ENCODE data around the gene ST8SIA6.
"Not testable (repeated sequence)": the region's sequence is repeated elsewhere in the genome, so short reads cannot be mapped to it uniquely, and the experiment has no call there.

The ST8SIA6 gene

DNA sequence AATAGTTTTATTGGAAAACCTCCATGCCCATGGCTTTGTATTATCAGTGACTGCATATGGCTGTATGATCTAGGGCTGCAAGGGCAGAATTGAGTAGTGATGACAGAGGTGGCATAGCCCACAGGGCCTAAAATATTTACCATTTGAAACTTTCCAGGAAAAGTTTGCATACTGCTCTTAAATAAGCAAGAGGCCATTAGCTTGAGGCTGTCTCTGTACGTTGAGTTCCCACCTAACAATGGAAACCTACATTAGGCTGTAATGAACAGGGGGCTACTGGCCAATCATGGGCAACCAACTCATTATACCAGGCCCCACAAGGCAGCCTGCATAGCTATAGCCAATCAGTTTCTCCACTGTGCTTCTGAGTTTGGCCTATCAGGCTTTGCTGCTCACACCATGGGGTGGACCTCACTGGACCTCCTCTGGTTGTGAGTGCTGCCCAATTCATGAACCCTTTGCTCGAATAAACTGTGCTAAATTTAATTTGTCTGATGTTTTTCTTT lies 673 bp upstream of the ST8SIA6 start:
- Histone ChIP-seq H3K9me3 (ENCODE audit: control insufficient read depth in 1 of 2, low read length in 2 of 2) (peaks cover 2 to 4% of the 10 kb centered on the region in 2 donors), H3K27ac (ENCODE audit: low read length) (no peak overlapping the region), H3K27me3 (ENCODE audit: low read depth, low read length) (no peaks in the 10 kb centered on the region), H3K4me1 (ENCODE audit: control insufficient read depth in 1 of 2, insufficient read depth in 2 of 2, low read length in 2 of 2) (peaks cover 0 to 14% of the 10 kb centered on the region in 2 donors), H3K4me3 (ENCODE audit: low read depth in 1 of 2, low read length in 2 of 2) (peak overlapping the region in 1 of 2 donors; percentile 62), H3K36me3 (ENCODE audit: control insufficient read depth in 1 of 2, insufficient read depth in 2 of 2, low read length in 2 of 2) (no peaks in the 10 kb centered on the region)

DNA sequence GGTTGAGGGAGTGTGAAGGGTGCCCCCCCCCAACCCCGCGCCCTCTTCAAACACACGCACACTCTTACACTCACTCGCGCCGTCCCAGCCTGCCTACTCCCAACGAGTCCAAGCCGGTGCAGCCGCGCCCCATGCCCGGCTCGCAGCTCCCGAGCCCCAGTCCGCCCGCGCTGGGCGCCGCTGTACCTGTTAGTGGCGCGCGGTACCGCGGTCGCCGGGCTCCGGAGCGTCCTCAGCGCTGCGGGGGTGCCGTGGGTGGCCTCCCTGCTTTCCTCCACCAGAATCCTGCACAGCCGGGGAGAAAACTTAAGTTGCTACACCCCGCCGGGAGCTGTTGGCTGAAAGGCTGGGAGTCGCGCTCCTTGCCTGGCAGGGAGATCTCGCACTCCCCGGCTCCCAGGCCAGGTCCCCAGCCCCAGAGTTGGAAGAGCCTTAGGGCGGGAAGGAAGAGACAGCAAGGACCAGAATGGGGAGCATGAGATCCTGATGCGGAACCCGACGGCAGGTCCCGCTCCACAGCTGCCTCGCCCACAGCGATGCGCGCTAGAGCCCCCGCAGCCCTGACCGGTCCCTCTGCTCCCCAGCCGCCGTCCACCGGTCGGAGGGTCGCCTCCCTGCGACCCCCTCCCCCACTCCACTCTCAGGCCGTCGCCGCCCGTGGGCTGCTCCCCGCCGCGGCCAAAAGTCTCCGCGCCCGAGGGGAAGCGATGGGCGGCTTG lies 863 bp downstream of the ST8SIA6 start:
- no peaks in the 10 kb centered on the region for H3K36me3 ChIP-seq (ENCODE audit: control insufficient read depth in 1 of 2, insufficient read depth in 2 of 2, low read length in 2 of 2)
- H3K27ac ChIP-seq (ENCODE audit: low read length): no peak overlapping the region
- peak overlapping the region in 1 of 2 donors; percentile 60 for H3K4me3 ChIP-seq (ENCODE audit: low read depth in 1 of 2, low read length in 2 of 2)
- no peaks in the 10 kb centered on the region for H3K27me3 ChIP-seq (ENCODE audit: low read depth, low read length)
- H3K4me1 ChIP-seq (ENCODE audit: control insufficient read depth in 1 of 2, insufficient read depth in 2 of 2, low read length in 2 of 2): peaks cover 0 to 14% of the 10 kb centered on the region in 2 donors
- peaks cover 10 to 13% of the 10 kb centered on the region in 2 donors for H3K9me3 ChIP-seq (ENCODE audit: control insufficient read depth in 1 of 2, low read length in 2 of 2)

DNA sequence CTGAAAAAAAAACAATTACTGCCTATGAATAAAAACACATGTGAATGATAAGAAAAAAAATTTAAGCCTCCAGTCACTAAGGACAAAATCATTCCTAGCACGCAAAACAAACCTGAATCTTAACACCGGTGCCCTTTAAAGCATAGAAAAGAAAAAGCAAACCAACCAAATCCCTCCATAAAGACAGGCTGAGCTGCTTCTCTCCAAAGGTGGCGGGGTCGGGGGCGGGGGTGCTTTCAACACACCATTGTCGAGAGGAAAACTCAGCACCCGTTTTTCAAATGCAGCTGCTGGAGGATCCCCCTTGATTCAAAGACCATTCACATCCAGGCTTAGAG lies 1.4 kb downstream of the ST8SIA6 start:
- Histone ChIP-seq H3K4me1 (ENCODE audit: control insufficient read depth in 1 of 2, insufficient read depth in 2 of 2, low read length in 2 of 2) (peaks cover 0 to 14% of the 10 kb centered on the region in 2 donors), H3K27ac (ENCODE audit: low read length) (no peak overlapping the region), H3K9me3 (ENCODE audit: control insufficient read depth in 1 of 2, low read length in 2 of 2) (peaks cover 10 to 18% of the 10 kb centered on the region in 2 donors), H3K27me3 (ENCODE audit: low read depth, low read length) (no peaks in the 10 kb centered on the region), H3K4me3 (ENCODE audit: low read depth in 1 of 2, low read length in 2 of 2) (peak overlapping the region in 1 of 2 donors; percentile 60), H3K36me3 (ENCODE audit: control insufficient read depth in 1 of 2, insufficient read depth in 2 of 2, low read length in 2 of 2) (no peaks in the 10 kb centered on the region)

DNA sequence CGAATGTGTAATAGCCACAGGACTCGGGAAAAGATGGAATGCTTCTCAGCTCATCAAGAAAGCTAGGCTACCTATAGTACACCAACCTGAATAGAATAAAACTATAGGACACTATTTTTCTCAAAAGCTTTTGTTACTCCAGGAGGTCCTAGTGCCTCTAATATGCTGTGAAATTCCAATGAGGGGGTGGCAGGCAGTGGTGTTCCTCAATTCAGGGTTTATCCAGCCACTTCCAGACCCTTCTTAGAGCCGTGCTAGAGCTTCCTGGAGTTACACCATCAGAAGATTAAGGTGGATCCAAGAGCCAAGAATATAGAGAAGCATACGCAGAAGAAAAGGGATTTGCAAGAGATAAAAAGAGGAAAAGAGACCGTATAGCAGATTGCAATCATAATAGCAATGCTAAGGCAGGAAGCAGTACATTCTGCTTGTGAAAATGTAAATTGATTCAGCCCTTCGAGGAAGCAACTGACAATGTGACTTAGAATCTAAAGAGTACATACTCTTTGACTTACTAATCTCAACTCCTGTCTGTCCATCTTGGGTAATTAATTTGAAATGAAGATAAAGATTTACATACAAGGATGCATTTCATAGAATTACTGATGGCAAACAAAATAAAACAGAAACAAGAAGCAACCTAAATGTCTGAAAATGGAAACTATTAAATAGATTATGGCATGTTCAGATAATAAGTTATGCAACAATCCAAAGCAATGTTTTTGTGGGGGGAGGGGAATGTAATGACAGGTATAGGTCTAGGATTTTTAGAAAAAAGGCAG lies 2.1 kb downstream of the ST8SIA6 start:
- Histone ChIP-seq H3K27ac (ENCODE audit: low read length) (no peak overlapping the region), H3K4me3 (ENCODE audit: low read depth in 1 of 2, low read length in 2 of 2) (no peak overlapping the region), H3K27me3 (ENCODE audit: low read depth, low read length) (no peaks in the 10 kb centered on the region), H3K4me1 (ENCODE audit: control insufficient read depth in 1 of 2, insufficient read depth in 2 of 2, low read length in 2 of 2) (peaks cover 0 to 14% of the 10 kb centered on the region in 2 donors), H3K9me3 (ENCODE audit: control insufficient read depth in 1 of 2, low read length in 2 of 2) (peaks cover 10 to 18% of the 10 kb centered on the region in 2 donors), H3K36me3 (ENCODE audit: control insufficient read depth in 1 of 2, insufficient read depth in 2 of 2, low read length in 2 of 2) (no peaks in the 10 kb centered on the region)

DNA sequence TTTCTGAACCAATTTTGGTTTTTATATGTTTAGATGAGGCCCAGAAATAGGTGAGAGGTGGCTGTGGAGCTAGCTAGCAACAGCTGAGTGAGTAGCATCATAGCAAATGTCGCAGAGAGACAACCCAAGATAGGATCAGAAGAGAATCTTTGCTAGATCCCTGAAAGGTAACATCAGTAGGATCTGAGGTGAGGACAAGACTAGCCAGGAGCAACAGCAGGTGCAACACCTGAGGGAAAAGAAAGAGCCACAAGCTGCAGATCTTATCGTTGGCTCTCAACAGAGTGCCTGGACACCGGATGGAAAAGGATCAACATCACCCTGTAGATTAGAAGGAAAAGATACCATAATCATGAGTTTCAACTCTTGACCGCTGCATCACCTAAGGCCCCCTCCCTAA lies 4.4 kb downstream of the ST8SIA6 start:
- Histone ChIP-seq H3K4me3 (ENCODE audit: low read depth in 1 of 2, low read length in 2 of 2) (no peak overlapping the region), H3K27ac (ENCODE audit: low read length) (no peak overlapping the region), H3K36me3 (ENCODE audit: control insufficient read depth in 1 of 2, insufficient read depth in 2 of 2, low read length in 2 of 2) (no peaks in the 10 kb centered on the region), H3K4me1 (ENCODE audit: control insufficient read depth in 1 of 2, insufficient read depth in 2 of 2, low read length in 2 of 2) (peaks cover 0 to 14% of the 10 kb centered on the region in 2 donors), H3K9me3 (ENCODE audit: control insufficient read depth in 1 of 2, low read length in 2 of 2) (peaks cover 10 to 18% of the 10 kb centered on the region in 2 donors), H3K27me3 (ENCODE audit: low read depth, low read length) (no peaks in the 10 kb centered on the region)

DNA sequence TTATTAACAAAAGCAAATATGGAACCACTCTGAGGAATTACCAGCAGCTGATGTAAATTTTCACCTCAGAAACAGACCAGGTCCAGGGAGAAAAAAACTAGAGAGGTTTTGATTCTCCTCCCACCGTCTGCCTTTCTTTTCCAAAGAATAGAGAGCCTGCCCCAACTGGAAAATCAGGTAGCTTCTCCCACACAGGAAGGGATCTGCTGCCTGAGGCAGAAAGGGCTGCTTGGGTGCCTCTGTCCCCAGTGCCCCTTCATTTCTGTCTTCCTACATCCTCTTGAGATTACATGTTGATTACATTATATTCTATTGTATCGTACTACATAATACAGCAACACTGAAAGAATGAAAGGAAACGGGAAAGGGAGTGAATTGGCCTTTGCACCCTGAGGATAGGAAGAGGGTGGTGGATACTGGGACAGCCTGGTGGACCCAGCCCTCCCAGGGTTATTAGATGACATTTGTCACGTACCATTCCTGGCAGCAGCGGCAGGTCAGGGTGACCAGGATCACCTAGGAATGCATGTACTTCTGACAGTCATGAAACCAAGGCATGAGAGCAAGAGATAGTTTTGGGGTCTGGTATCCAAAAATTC lies 8.9 kb downstream of the ST8SIA6 start:
- Histone ChIP-seq H3K27me3 (ENCODE audit: low read depth, low read length) (no peaks in the 10 kb centered on the region), H3K4me3 (ENCODE audit: low read depth in 1 of 2, low read length in 2 of 2) (no peak overlapping the region), H3K36me3 (ENCODE audit: control insufficient read depth in 1 of 2, insufficient read depth in 2 of 2, low read length in 2 of 2) (no peaks in the 10 kb centered on the region), H3K4me1 (ENCODE audit: control insufficient read depth in 1 of 2, insufficient read depth in 2 of 2, low read length in 2 of 2) (no peaks in the 10 kb centered on the region), H3K27ac (ENCODE audit: low read length) (no peak overlapping the region), H3K9me3 (ENCODE audit: control insufficient read depth in 1 of 2, low read length in 2 of 2) (peaks cover 10 to 18% of the 10 kb centered on the region in 2 donors)

DNA sequence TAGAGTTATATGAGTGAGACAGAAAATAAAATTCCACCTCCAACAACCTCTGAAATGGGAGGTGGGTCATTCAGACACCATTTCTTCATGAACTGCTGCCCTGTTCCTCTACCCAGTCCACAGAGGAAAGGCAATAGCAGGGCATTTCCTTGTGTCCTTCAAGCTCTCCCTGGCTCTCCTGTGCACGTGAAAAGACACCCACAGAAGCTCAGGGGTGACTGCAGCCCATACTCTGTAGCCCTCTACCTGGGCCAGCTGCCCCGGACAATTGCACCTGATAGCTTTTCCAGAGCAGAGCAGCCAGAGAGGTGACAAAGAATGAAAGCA lies 10.0 kb downstream of the ST8SIA6 start:
- H3K27me3 ChIP-seq (ENCODE audit: low read depth, low read length): no peaks in the 10 kb centered on the region
- no peak overlapping the region for H3K27ac ChIP-seq (ENCODE audit: low read length)
- no peaks in the 10 kb centered on the region for H3K36me3 ChIP-seq (ENCODE audit: control insufficient read depth in 1 of 2, insufficient read depth in 2 of 2, low read length in 2 of 2)
- no peak overlapping the region for H3K4me3 ChIP-seq (ENCODE audit: low read depth in 1 of 2, low read length in 2 of 2)
- H3K9me3 ChIP-seq (ENCODE audit: control insufficient read depth in 1 of 2, low read length in 2 of 2): peaks cover 2 to 8% of the 10 kb centered on the region in 2 donors
- H3K4me1 ChIP-seq (ENCODE audit: control insufficient read depth in 1 of 2, insufficient read depth in 2 of 2, low read length in 2 of 2): no peaks in the 10 kb centered on the region

DNA sequence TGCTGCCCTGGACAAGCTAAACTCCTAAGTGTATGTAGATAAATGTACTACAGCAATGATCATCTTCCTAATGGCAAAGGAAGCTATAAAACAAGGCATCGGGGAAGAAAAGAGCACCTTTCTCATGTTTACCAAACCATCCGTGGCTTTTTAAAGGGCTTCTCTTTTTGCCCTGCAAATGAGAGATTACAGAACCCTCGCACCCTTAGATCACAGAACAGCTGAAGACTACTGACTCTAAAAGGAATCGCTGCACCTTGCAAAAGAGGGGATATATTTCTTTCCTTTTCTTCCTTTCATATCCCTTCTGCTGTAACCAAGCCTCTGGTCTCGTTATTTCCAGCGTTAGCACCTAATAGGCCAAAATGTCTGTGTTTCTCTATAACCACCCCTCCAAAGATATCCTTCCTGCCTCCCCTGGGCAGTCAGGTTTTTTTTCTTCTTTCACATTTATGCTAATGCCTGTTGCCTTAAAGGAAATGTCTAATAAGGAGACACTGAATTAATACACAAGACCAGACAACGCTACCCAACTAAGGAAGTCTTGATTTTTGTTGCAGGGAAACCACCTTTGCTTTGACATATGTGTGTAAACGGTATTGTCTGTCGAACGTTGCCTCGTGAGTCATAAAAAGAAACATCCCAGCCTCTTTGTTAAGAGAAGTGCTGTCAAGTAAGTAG lies 10.5 kb downstream of the ST8SIA6 start:
- Histone ChIP-seq H3K27me3 (ENCODE audit: low read depth, low read length) (no peaks in the 10 kb centered on the region), H3K27ac (ENCODE audit: low read length) (no peak overlapping the region), H3K36me3 (ENCODE audit: control insufficient read depth in 1 of 2, insufficient read depth in 2 of 2, low read length in 2 of 2) (no peaks in the 10 kb centered on the region), H3K9me3 (ENCODE audit: control insufficient read depth in 1 of 2, low read length in 2 of 2) (peaks cover 0 to 5% of the 10 kb centered on the region in 2 donors), H3K4me3 (ENCODE audit: low read depth in 1 of 2, low read length in 2 of 2) (no peak overlapping the region), H3K4me1 (ENCODE audit: control insufficient read depth in 1 of 2, insufficient read depth in 2 of 2, low read length in 2 of 2) (no peaks in the 10 kb centered on the region)

DNA sequence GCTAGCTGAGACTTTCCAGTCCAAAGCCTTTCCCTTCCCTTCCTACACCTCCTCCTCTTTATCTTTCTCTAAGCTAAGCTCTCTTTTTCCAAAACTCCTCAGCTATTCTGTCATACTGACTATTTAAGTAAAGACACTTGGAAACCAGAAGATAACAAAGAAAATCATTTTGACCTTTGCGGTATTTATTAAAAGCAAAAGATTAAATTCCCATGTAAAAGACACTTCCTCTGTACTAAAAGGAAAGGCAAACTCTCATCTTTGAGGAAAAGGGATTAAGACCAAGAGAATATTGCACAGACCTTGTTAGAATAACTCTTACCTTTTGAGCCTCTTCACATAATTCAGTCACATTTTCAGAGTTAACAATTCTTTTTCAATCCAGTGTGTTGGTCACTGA lies 15.8 kb downstream of the ST8SIA6 start:
- no peak overlapping the region for H3K27ac ChIP-seq (ENCODE audit: low read length)

DNA sequence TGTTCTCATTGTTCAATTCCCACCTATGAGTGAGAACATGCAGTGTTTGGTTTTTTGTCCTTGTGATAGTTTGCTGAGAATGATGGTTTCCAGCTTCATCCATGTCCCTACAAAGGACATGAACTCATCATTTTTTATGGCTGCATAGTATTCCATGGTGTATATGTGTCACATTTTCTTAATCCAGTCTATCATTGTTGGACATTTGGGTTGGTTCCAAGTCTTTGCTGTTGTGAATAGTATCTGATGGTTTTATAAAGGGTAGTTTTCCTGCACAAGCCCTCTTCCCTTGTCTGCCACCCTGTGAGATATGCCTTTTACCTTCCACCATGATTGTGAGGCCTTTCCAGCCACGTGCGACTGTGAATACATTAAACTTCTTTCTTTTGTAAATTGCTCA lies 17.8 kb downstream of the ST8SIA6 start:
- H3K9me3 ChIP-seq (ENCODE audit: control insufficient read depth in 1 of 2, low read length in 2 of 2); H3K27me3 ChIP-seq (ENCODE audit: low read depth, low read length); H3K27ac ChIP-seq (ENCODE audit: low read length); H3K4me3 ChIP-seq (ENCODE audit: low read depth in 1 of 2, low read length in 2 of 2); H3K4me1 ChIP-seq (ENCODE audit: control insufficient read depth in 1 of 2, insufficient read depth in 2 of 2, low read length in 2 of 2); H3K36me3 ChIP-seq (ENCODE audit: control insufficient read depth in 1 of 2, insufficient read depth in 2 of 2, low read length in 2 of 2): not testable (repeated sequence)

More for the DNA sequence above, 15.8 kb downstream of the ST8SIA6 start:
- Histone ChIP-seq H3K4me3 (ENCODE audit: low read depth in 1 of 2, low read length in 2 of 2) (no peak overlapping the region), H3K27me3 (ENCODE audit: low read depth, low read length) (no peaks in the 10 kb centered on the region), H3K4me1 (ENCODE audit: control insufficient read depth in 1 of 2, insufficient read depth in 2 of 2, low read length in 2 of 2) (no peaks in the 10 kb centered on the region), H3K9me3 (ENCODE audit: control insufficient read depth in 1 of 2, low read length in 2 of 2) (no peaks in the 10 kb centered on the region), H3K36me3 (ENCODE audit: control insufficient read depth in 1 of 2, insufficient read depth in 2 of 2, low read length in 2 of 2) (no peaks in the 10 kb centered on the region)

DNA sequence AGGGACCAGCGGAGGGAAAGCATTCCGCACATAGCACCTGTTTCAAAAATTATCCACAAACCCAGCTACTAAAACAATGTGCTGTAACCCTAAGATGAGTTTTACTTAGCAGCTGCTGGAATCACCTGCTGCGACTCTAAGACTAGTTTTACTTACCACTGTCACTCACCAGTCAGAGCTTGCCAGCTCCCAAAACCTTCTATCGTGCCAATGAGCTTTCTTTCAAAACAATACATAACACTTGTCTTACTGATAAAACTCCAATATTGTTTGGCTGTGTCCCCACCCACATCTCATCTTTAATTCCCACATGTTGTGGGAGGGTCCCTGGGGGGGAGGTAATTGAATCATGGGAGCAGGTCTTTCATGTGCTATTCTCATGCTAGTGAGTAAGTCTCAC lies 18.4 kb downstream of the ST8SIA6 start:
- Histone ChIP-seq H3K9me3 (ENCODE audit: control insufficient read depth in 1 of 2, low read length in 2 of 2) (no peaks in the 10 kb centered on the region), H3K36me3 (ENCODE audit: control insufficient read depth in 1 of 2, insufficient read depth in 2 of 2, low read length in 2 of 2) (no peaks in the 10 kb centered on the region), H3K4me1 (ENCODE audit: control insufficient read depth in 1 of 2, insufficient read depth in 2 of 2, low read length in 2 of 2) (no peaks in the 10 kb centered on the region), H3K27ac (ENCODE audit: low read length) (no peak overlapping the region), H3K27me3 (ENCODE audit: low read depth, low read length) (no peaks in the 10 kb centered on the region), H3K4me3 (ENCODE audit: low read depth in 1 of 2, low read length in 2 of 2) (no peak overlapping the region)

Measured in muscle layer of duodenum (tissue), 2 donors.